NCI-H1105 (cell line): ENCODE results near the gene HOXA1.

ENCODE experiments used
- DNase-seq: peaks from one replicate; lab custom pipeline; 2025; lab: John Stamatoyannopoulos, UW

The HOXA1 gene

GRCh38 chr7:27131390-27131819 is 35.6 kb upstream of the HOXA1 start:
- DNase-seq, result no peak

- no peak for DNase-seq
Observed at GRCh38 chr7:27130540-27131389, 35.0 kb upstream of the HOXA1 start, which contains the start of gene HOXA4. Gene HOXA4 (minus strand): TSS chr7:27130757. CDS start chr7:27130733, 24 bp downstream.

GRCh38 chr7:27129729-27130539 is 34.1 kb upstream of the HOXA1 start:
- DNase-seq, result no peak

GRCh38 chr7:27128776-27129728 is 33.3 kb upstream of the HOXA1 start:
- DNase-seq, result no peak

- DNase-seq, result no peak
Observed at GRCh38 chr7:27128034-27128433, 32.2 kb upstream of the HOXA1 start.

- no peak for DNase-seq
Observed at GRCh38 chr7:27126596-27127327, 31.0 kb upstream of the HOXA1 start.

- DNase-seq, result no peak
Observed at GRCh38 chr7:27125986-27126394, 30.2 kb upstream of the HOXA1 start.

- DNase-seq, result no peak
Observed at GRCh38 chr7:27124902-27125689, 29.3 kb upstream of the HOXA1 start.

GRCh38 chr7:27124096-27124901 is 28.5 kb upstream of the HOXA1 start:
- DNase-seq, result no peak

GRCh38 chr7:27123477-27124053 is 27.8 kb upstream of the HOXA1 start:
- no peak for DNase-seq

GRCh38 chr7:27123007-27123476 is 27.2 kb upstream of the HOXA1 start:
- DNase-seq, result no peak

- DNase-seq, result no peak
Observed at GRCh38 chr7:27122077-27122910, 26.5 kb upstream of the HOXA1 start.

GRCh38 chr7:27121684-27122076 is 25.9 kb upstream of the HOXA1 start:
- DNase-seq, result no peak

GRCh38 chr7:27119412-27119911 is 23.7 kb upstream of the HOXA1 start:
- no peak for DNase-seq

- DNase-seq, result no peak
Observed at GRCh38 chr7:27118580-27118979, 22.8 kb upstream of the HOXA1 start.

GRCh38 chr7:27117887-27118491 is 22.2 kb upstream of the HOXA1 start:
- no peak for DNase-seq
